Activated CD4-positive, CD25-positive, alpha-beta regulatory T cell (primary cell): ENCODE data around the gene OSGEP.
"Not testable (repeated sequence)": the region's sequence is repeated elsewhere in the genome, so short reads cannot be mapped to it uniquely, and the experiment has no call there.

Experiments used
- DNase-seq, 4 experiments: peaks; one replicate each; lab custom pipeline; 2025; lab: John Stamatoyannopoulos, UW

Gene OSGEP

DNA sequence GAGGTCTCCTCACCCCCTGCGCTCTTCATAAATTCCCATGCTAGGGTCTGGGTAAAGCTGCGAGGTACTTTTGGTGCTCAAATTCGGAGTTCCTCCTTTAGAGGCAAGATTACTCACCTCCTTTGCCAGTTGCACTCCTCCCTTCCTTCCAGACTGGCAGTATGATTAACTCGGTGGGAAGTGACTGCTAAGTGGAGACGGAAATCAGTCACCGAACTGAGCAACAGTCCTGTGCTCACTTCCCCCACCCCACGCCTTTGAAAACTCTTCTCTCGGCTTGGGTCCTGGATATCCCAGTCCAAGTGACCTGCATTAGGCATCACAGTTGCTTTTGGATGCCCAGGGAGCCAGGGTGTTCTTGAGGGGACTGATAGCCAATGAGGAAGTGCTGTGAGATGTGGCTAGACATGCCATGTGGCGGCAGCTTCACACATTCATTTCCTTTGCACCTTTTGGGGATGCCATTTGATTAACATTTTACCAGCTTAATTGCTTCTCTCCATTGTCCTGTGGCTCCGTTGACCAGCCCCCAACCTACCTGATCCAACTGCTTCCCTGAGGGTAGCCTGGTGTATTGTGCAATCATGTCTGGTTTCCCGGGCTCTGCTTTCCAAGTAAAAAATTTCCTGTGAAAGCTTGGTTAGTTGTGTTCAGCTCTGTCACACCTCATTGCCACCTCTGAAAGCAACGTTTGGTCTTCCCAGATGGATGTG lies 15.4 kb upstream of the OSGEP start:
- peak in 1 of 4 experiments; percentile 30 for DNase-seq

GRCh38 chr14:20469242-20469889 lies 14.8 kb upstream of the OSGEP start, which contains the start of gene PNP:
TSS of gene PNP (plus strand) at chr14:20469406. CDS start at chr14:20469525, 119 bp downstream.
- DNase-seq: peak; percentile 67 to 74 (median 70)

- DNase-seq: no peak
Observed at GRCh38 chr14:20468764-20469241, 14.2 kb upstream of the OSGEP start.

DNA sequence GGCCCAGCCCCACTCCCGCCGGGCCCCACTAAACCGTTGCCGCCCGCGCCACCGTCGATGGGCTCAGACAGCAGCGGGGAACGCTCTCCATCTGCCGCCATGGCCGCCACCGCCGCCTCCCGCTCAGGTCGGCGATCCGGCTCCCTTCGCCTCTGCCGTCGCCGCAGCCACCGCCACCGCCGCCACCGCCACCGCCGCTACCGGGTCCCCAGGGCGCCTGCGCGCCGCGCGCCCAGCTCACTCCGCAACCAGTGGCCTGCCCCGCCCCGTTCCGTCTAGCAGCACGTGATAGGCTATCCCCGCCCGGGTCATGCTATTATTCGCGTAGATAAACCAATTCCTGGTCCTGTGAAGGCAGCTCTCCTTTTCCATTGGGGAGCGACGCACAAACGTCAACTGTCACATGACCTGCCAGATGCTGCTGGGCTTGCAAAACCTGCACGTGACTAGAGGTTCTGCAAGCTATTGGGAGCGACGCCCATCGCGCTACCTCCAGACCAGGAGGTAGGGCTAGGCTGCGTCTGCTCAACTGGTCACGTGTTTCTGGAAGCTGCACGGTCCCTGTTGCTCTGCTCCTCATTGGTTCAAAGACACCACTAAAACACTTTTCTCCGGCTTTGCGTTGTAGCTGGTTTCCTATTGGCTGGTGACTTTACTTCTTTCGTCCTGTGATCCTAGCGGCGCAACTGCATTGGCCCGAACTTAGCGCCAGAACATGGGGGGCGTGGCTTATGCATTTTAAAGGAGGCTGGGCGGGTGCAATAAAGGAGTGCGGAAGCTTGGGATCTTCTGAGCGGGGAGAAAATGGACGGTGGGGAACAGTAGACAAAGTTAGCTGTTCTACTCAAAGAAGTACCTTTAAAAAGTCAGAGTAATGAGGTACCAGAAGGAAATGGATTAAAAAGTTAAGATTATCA lies 6.9 kb upstream of the OSGEP start, which contains the start of gene PIP4P1:
TSS of gene PIP4P1 (minus strand) at position 210 of the 917 bp plus-strand sequence. CDS start at position 101, 109 bp downstream.
- DNase-seq: peak; percentile 94 to 98 (median 96)

DNA sequence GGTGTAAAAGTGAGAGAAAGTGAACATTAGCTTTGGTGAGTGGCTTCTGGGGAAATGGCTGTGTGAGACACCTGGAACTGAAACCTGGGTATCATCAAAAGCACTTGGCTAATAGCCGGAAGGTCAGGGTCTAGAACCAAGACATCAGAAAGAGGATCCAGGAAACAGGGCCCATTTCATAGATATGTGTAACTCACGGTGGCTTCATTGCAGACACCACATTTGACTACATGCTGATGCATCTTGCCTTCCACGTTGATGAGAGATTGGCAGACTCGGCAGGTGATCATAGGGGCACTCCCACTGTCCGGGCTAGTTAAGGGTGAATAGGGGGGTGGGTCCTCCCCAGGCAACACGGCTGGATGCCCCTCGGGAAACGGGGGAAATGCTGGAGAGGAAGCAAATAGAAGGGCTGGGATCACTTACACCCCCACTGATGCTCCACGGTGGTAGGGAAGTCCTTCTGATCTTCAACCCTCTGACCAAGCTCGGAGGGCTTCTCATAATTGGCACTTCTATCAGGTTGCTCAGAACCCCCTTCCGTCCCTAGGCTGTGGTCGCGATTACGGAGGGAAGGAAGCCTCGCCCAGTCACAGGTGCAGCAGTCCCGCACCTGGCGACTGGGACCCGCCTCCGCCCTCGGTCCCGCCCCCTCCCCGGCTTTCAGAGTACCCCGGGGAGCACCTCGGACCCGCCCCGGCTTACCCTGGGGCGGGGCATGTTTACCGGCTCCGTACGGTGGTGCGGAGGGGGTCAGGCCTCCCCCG lies 6.0 kb upstream of the OSGEP start:
- DNase-seq: peak; percentile 29 to 65 (median 46)

- no peak for DNase-seq
Observed at GRCh38 chr14:20458031-20458789, 3.6 kb upstream of the OSGEP start.

GRCh38 chr14:20456971-20457370 lies 2.4 kb upstream of the OSGEP start:
- DNase-seq: no peak

DNA sequence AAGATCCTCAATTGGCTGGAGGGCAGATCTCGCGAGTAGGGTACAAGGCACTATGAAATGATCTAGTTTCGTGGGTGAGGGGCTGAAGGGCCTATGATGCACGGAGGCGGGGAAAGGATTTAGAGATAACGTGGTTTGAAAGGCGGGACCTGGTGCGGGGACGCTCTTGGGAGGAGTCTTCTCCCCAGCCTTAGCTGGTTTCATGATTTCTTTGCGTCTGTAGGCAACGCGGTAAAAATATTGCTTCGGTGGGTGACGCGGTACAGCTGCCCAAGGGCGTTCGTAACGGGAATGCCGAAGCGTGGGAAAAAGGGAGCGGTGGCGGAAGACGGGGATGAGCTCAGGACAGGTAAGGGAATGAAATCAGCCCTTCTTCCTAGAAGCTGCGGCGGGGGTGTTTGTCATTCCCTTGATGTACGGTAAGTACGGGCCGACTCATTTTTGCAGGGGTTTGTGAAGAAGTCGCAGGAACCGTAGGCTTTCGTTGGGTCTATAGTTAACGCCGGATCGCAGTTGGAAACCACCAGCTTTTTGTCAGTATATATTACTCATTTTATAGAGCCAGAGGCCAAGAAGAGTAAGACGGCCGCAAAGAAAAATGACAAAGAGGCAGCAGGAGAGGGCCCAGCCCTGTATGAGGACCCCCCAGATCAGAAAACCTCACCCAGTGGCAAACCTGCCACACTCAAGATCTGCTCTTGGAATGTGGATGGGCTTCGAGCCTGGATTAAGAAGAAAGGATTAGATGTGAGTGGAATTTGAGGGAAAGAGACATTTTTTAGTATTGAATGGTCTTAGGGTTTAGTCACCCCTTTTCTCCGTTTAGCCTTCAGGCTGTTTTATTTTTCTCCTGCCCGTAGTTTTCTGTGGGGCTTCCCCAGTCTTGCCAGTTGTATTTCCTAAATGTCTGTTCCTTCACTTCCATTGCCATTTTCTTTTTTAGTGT lies 1.0 kb upstream of the OSGEP start:
- peak in 2 of 4 experiments; percentile 41 to 57 for DNase-seq

DNA sequence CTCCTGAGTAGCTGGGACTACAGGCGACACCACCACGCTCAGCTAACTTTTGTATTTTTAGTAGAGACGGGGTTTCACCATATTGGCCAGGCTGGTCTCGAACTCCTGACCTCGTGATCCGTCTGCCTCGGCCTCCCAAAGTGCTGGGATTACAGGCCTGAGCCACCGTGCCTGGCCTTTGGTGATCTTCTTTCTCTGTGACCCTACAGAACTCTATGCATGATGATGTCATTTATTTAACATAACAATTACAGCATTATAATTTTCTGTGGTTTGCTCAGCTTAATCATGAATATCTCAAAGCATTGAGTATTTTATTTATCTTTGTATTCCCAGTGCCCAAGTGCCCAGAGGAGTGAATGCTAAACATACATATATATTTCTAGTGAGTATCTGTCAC lies 1.8 kb downstream of the OSGEP start:
- not testable (repeated sequence) for DNase-seq

- DNase-seq: no peak
Observed at GRCh38 chr14:20446889-20447288, 7.7 kb downstream of the OSGEP start.

- not testable (repeated sequence) for DNase-seq
Observed at GRCh38 chr14:20443650-20444049, 11.0 kb downstream of the OSGEP start.

- DNase-seq: no peak
Observed at GRCh38 chr14:20441461-20441860, 13.2 kb downstream of the OSGEP start.

- no peak for DNase-seq
Observed at GRCh38 chr14:20440882-20441281, 13.7 kb downstream of the OSGEP start.

DNA sequence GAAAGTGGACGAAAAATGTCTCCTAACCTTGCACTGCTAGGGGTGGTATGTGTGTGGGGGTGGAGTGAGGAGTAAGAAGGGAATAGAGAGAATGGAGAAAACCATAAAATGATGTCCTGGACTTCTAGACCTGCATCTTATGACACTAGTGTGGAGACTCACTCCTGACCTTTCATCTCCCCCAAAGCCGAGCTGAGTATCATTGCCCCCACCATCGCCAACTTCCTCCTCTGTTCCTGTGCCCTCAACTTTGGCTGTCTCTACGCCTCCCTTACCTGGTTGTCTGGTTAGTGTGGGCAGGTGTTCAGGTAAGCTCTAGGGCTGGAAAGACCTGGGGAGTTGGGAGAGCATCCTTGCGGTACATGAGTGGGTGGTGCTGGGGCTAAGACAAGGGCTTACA lies 14.1 kb downstream of the OSGEP start:
- no peak for DNase-seq

DNA sequence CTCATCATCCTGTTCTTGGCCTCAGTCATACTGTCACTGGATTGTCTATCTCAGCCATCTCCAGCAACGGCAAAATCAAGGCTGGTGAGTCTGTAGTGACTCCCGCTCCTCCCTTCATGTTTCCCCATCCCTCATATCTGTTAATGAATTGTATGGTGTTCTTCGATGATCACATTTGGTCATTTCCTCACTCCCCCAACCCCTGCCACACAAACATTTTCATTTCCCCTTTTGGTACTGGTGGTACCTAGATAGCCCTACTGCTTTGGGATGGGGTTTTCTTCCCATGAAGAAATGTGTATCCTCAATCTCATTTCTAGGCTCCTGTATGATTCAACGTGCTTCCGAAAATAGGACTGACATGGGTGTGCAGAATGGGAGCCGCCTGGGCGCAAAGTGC lies 15.9 kb downstream of the OSGEP start:
- no peak for DNase-seq

DNA sequence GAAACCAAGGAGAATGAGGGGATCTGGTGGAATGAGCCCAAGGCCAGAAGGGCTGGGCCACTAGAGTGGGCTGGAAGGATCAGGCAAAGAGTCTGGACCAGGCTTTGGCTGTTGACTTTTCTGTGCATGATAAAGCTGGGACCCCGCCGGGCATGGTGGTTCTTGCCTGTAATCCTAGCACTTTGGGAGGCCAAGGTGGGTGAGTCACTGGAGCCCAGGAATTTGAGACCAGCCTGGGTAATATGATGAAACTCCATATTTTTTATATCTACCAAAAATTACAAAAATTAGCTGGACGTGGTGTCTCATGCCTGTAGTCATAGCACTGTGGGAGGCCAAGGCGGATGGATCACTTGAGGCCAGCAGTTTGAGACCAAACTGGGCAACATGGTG lies 18.3 kb downstream of the OSGEP start:
- DNase-seq: no peak

DNA sequence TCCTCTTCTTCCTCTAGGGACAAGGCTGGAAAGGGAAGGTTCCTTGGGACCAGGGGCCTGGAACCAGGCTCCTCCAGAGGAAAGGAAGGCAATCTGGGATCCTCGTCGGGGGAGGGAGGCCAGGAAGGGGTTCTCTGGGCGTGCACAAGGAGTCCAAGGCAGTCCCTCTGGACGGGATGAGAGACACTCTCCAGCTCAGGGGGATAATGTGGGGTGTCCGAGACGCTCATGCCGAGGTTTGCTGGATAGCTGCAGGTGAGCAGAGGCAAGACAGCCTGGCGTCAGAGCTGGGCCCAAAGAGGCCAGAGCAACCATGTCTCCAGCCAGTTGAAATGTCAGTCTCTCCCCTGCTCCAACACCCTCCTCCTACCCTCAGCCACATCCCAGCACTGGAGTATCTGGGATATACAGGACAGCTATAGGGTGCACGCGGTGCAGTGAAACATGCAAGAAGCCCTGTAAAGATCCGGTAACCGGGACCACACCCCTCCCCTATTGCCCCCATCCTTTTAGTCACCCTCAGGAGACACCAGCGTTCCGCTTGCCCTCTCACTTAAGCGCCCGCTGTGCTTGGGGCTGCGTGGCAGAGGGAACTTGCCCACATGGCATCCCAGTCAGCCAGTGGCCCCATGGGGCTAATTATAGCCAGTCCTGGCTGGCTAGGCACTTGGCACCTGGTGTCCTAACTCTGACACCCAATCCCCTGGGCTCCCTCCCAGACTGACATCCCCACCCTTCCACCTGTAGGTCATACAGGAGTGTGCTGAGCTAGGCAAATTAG lies 18.8 kb downstream of the OSGEP start, which contains the start of gene KLHL33:
TSS of gene KLHL33 (minus strand) at position 585 of the 781 bp plus-strand sequence. CDS start at position 230, 355 bp downstream.
- DNase-seq: no peak
